HepG2 (cell line): Measurements from ENCODE around the gene PPP1CC. TPM values are rescaled to one million over a fixed set of nuclear protein-coding genes. Genes with fewer than 3 reads are reported as not detected.
A peak's percentile ranks its signal among the peaks of the same experiment; 100 is the strongest.

Source experiments
- CBX1 ChIP-seq: IDR thresholded peaks from one replicate; pipeline ENCODE4 v1.6.1; 2016; ENCODE audit warnings: antibody characterized with exemption, low read depth
- FOXC1 ChIP-seq: sonication (generic); formaldehyde crosslinking; IDR thresholded peaks from 2 replicates; pipeline ENCODE4 v1.8.0; 2022; ENCODE audit warnings: mild to moderate bottlenecking, missing genetic modification reagents, borderline replicate concordance
- KDM5B ChIP-seq: sonication (generic); formaldehyde crosslinking; IDR thresholded peaks from 2 replicates; pipeline ENCODE4 v1.4.0; 2020; ENCODE audit warnings: missing genetic modification reagents, mild to moderate bottlenecking, borderline replicate concordance
- NCOA2 ChIP-seq: sonication (generic); formaldehyde crosslinking; IDR thresholded peaks from 2 replicates; pipeline ENCODE4 v1.8.0; 2022; ENCODE audit warnings: inconsistent platforms
- NFKB2 ChIP-seq: sonication (generic); formaldehyde crosslinking; IDR thresholded peaks from 2 replicates; pipeline ENCODE4 v1.4.0; 2020; ENCODE audit warnings: missing genetic modification reagents, borderline replicate concordance
- PRDM15 ChIP-seq: sonication (generic); formaldehyde crosslinking; IDR thresholded peaks from 2 replicates; pipeline ENCODE4 v1.4.0; 2020; ENCODE audit warnings: missing genetic modification reagents
- TAF1 ChIP-seq: sonication (generic); formaldehyde crosslinking; IDR thresholded peaks from 2 replicates; pipeline ENCODE4 v1.4.0; 2020; ENCODE audit warnings: missing genetic modification reagents
- ZFP91 ChIP-seq: sonication (generic); formaldehyde crosslinking; IDR thresholded peaks from 2 replicates; pipeline ENCODE4 v1.9.0; 2022; ENCODE audit warnings: missing genetic modification reagents, mild to moderate bottlenecking, borderline replicate concordance
- ZNF274 ChIP-seq: sonication (generic); formaldehyde crosslinking; IDR thresholded peaks from 2 replicates; pipeline ENCODE4 v1.5.1; 2020; ENCODE audit warnings: mild to moderate bottlenecking, missing genetic modification reagents
- ZNF329 ChIP-seq: sonication (generic); formaldehyde crosslinking; IDR thresholded peaks from 2 replicates; pipeline ENCODE4 v1.9.0; 2021; ENCODE audit warnings: low read depth, mild to moderate bottlenecking, missing genetic modification reagents
- ZNF776 ChIP-seq: sonication (generic); formaldehyde crosslinking; IDR thresholded peaks from 2 replicates; pipeline ENCODE4 v1.4.0; 2020; ENCODE audit warnings: mild to moderate bottlenecking, missing genetic modification reagents
- polyA plus RNA-seq, 8 experiments: library from polyadenylated mRNA; depleted of rRNA in 3 of 8; stranded (reverse) in 7 of 8; unstranded in 1 of 8; fragments of >200 nt; fragmentation: Illumina TruSeq in 4 of 8; extraction: Trizol in 4 of 8; gene quantifications; 2 replicates each; pipeline versions ENCODE4 v1.2.1 to v1.2.3, GENCODE V29; 2011 to 2016; ENCODE audit warnings: low read depth in 4 of 8, missing spikeins in 1 of 8, mixed read lengths in 1 of 8; ENCODE audit not compliant: insufficient read depth in 1 of 8
- total RNA-seq, 5 experiments: library from RNA; depleted of rRNA; stranded (reverse); fragments of >200 nt; fragmentation: Illumina TruSeq; extraction: Trizol; gene quantifications; 2 replicates each; pipeline ENCODE4 v1.2.3, GENCODE V29; 2016; ENCODE audit warnings: low read depth in 1 of 5
- TF ChIP-seq, protein P1 (sequence below): sonication (generic); formaldehyde crosslinking; IDR thresholded peaks from 2 replicates; pipeline ENCODE4 v1.4.0; 2020; ENCODE audit warnings: low read depth, missing genetic modification reagents
- TF ChIP-seq, protein P2 (sequence below): sonication (generic); formaldehyde crosslinking; IDR thresholded peaks from 2 replicates; pipeline ENCODE4 v1.5.0; 2020; ENCODE audit warnings: mild to moderate bottlenecking, missing genetic modification reagents
- TF ChIP-seq, protein P3 (sequence below): sonication (generic); formaldehyde crosslinking; conservative IDR thresholded peaks from 2 replicates; pipeline ENCODE4 v1.8.0; 2022; ENCODE audit warnings: mild to moderate bottlenecking, moderate library complexity, missing genetic modification reagents

The PPP1CC gene
- total and polyA plus RNA-seq, 2 of the 13 experiments (the other 11 are each of a cell fraction or from before 2014, with no cell fraction given) = 178 to 187 TPM

DNA sequence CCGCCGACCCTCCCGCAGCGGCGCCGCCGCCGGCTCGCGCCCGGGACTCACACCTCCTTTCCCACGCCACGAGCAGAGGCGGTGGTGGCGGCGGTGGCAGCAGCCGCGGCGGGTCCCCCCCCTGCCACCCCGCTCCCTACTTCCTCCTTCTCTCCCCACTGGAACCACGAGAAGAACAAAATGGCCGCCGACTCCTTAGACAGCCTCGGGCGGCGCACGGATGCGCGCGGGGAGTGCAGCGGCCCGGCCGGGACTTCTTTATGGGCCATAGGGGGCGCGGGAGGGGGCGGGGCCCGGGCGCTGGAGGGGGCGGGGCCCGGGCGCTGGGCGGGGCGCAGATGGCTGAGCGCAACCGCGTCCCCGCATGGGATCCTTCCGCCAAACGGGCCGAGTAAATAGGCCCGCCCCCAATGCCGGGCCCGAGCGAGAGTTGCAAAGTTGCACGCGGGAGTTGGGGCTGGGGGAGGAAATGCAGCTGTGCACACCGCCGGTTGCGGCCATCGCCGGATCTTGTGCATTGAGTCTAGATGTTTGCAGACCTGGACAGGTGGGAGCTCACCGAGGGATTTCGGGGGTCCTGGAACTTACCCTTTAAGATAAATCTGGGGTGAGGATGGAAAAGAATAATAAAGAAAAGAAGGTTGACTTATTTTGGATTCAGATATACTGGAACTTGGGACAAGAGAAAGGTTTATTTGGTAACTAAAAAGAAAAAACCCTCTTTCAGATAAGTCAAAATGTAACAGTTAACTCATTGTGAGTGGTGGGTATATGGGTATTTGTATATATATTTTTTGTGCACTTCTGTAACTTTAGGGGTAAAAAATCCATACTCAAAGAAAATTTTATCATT lies at the start of gene PPP1CC (continued):
- TF ChIP-seq TAF1 (CRISPR knock-in tag) (peak; percentile 91), ZFP91 (CRISPR knock-in tag) (peak; percentile 27), NCOA2 (peak; percentile 38; the same call in 1 of the 2 replicates), FOXC1 (CRISPR knock-in tag) (no peak), ZNF274 (CRISPR knock-in tag) (peak; percentile 40; the same call in 1 of the 2 replicates), ZNF776 (CRISPR knock-in tag) (peak; percentile 17; the same call in 1 of the 2 replicates), NFKB2 (no peak), CBX1 (no peak), KDM5B (CRISPR knock-in tag) (peak; percentile 56; the same call in 1 of the 2 replicates), PRDM15 (no peak), ZNF329 (CRISPR knock-in tag) (no peak)
- TF ChIP-seq, protein P1, sequence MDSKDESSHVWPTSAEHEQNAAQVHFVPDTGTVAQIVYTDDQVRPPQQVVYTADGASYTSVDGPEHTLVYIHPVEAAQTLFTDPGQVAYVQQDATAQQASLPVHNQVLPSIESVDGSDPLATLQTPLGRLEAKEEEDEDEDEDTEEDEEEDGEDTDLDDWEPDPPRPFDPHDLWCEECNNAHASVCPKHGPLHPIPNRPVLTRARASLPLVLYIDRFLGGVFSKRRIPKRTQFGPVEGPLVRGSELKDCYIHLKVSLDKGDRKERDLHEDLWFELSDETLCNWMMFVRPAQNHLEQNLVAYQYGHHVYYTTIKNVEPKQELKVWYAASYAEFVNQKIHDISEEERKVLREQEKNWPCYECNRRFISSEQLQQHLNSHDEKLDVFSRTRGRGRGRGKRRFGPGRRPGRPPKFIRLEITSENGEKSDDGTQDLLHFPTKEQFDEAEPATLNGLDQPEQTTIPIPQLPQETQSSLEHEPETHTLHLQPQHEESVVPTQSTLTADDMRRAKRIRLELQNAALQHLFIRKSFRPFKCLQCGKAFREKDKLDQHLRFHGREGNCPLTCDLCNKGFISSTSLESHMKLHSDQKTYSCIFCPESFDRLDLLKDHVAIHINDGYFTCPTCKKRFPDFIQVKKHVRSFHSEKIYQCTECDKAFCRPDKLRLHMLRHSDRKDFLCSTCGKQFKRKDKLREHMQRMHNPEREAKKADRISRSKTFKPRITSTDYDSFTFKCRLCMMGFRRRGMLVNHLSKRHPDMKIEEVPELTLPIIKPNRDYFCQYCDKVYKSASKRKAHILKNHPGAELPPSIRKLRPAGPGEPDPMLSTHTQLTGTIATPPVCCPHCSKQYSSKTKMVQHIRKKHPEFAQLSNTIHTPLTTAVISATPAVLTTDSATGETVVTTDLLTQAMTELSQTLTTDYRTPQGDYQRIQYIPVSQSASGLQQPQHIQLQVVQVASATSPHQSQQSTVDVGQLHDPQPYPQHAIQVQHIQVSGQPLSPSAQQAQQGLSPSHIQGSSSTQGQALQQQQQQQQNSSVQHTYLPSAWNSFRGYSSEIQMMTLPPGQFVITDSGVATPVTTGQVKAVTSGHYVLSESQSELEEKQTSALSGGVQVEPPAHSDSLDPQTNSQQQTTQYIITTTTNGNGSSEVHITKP (CRISPR knock-in tag) = no peak
- TF ChIP-seq, protein P2, sequence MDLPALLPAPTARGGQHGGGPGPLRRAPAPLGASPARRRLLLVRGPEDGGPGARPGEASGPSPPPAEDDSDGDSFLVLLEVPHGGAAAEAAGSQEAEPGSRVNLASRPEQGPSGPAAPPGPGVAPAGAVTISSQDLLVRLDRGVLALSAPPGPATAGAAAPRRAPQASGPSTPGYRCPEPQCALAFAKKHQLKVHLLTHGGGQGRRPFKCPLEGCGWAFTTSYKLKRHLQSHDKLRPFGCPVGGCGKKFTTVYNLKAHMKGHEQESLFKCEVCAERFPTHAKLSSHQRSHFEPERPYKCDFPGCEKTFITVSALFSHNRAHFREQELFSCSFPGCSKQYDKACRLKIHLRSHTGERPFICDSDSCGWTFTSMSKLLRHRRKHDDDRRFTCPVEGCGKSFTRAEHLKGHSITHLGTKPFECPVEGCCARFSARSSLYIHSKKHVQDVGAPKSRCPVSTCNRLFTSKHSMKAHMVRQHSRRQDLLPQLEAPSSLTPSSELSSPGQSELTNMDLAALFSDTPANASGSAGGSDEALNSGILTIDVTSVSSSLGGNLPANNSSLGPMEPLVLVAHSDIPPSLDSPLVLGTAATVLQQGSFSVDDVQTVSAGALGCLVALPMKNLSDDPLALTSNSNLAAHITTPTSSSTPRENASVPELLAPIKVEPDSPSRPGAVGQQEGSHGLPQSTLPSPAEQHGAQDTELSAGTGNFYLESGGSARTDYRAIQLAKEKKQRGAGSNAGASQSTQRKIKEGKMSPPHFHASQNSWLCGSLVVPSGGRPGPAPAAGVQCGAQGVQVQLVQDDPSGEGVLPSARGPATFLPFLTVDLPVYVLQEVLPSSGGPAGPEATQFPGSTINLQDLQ (CRISPR knock-in tag) = no peak
- TF ChIP-seq, protein P3, sequence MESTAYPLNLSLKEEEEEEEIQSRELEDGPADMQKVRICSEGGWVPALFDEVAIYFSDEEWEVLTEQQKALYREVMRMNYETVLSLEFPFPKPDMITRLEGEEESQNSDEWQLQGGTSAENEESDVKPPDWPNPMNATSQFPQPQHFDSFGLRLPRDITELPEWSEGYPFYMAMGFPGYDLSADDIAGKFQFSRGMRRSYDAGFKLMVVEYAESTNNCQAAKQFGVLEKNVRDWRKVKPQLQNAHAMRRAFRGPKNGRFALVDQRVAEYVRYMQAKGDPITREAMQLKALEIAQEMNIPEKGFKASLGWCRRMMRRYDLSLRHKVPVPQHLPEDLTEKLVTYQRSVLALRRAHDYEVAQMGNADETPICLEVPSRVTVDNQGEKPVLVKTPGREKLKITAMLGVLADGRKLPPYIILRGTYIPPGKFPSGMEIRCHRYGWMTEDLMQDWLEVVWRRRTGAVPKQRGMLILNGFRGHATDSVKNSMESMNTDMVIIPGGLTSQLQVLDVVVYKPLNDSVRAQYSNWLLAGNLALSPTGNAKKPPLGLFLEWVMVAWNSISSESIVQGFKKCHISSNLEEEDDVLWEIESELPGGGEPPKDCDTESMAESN (CRISPR knock-in tag) = no peak
